Erythroblast (primary cell): ENCODE results near the gene NCR3LG1.

ENCODE experiments used
- GATA1 ChIP-seq: IDR thresholded peaks from 2 replicates; pipeline ENCODE4 v1.6.1; 2011; ENCODE audit warnings: low read depth, mild to moderate bottlenecking, control low read depth, low read length, moderate library complexity
- POLR2A ChIP-seq: IDR thresholded peaks from 2 replicates; pipeline ENCODE4 v1.6.1; 2011; ENCODE audit warnings: mild to moderate bottlenecking, low read length

- no peak for TF ChIP-seq POLR2A
- no peak for TF ChIP-seq GATA1
These were observed 56.0 kb downstream of the NCR3LG1 start for GRCh38 chr11:17407575-17407974.
